Measurements from ENCODE around the gene SUCO. TPM values are rescaled to one million over a fixed set of nuclear protein-coding genes. Genes with fewer than 3 reads are reported as not detected.

The SUCO gene
- total RNA-seq, 2 experiments from 2014 or later, result 18.9 to 21.8 TPM

GRCh38 chr1:172499636-172500141, 33.3 kb upstream of the SUCO start:
- peak; percentile 2 for DNase-seq
- no peaks in the 10 kb centered on the region for H3K36me3 Mint-ChIP-seq
- H3K4me1 Mint-ChIP-seq, result no peaks in the 10 kb centered on the region
- H3K27me3 Mint-ChIP-seq, result peaks cover 4% of the 10 kb centered on the region
- H3K27ac Mint-ChIP-seq, result no peak overlapping the region
- no peaks in the 10 kb centered on the region for H3K9me3 Mint-ChIP-seq
- H3K4me3 Mint-ChIP-seq, result no peak overlapping the region

GRCh38 chr1:172500207-172500606, 32.7 kb upstream of the SUCO start:
- no peak for DNase-seq
- Mint-ChIP-seq H3K27me3 (peaks cover 4% of the 10 kb centered on the region), H3K4me1 (no peaks in the 10 kb centered on the region), H3K9me3 (no peaks in the 10 kb centered on the region), H3K36me3 (no peaks in the 10 kb centered on the region), H3K27ac (no peak overlapping the region), H3K4me3 (no peak overlapping the region)

- H3K27ac Mint-ChIP-seq, result no peak overlapping the region
- H3K9me3 Mint-ChIP-seq, result peaks cover 2% of the 10 kb centered on the region
- DNase-seq, result no peak
- no peaks in the 10 kb centered on the region for H3K4me1 Mint-ChIP-seq
- no peaks in the 10 kb centered on the region for H3K36me3 Mint-ChIP-seq
- H3K27me3 Mint-ChIP-seq, result peaks cover 8% of the 10 kb centered on the region
- no peak overlapping the region for H3K4me3 Mint-ChIP-seq
Observed at GRCh38 chr1:172507741-172508140, 25.2 kb upstream of the SUCO start.

GRCh38 chr1:172510479-172510878, 22.5 kb upstream of the SUCO start:
- DNase-seq, result no peak
- Mint-ChIP-seq H3K9me3 (peaks cover 2% of the 10 kb centered on the region), H3K27ac (no peak overlapping the region), H3K4me3 (no peak overlapping the region), H3K4me1 (no peaks in the 10 kb centered on the region), H3K36me3 (no peaks in the 10 kb centered on the region), H3K27me3 (peaks cover 4% of the 10 kb centered on the region)

- no peak for DNase-seq
- H3K36me3 Mint-ChIP-seq, result no peaks in the 10 kb centered on the region
- no peak overlapping the region for H3K4me3 Mint-ChIP-seq
- no peaks in the 10 kb centered on the region for H3K4me1 Mint-ChIP-seq
- H3K9me3 Mint-ChIP-seq, result peaks cover 2% of the 10 kb centered on the region
- no peak overlapping the region for H3K27ac Mint-ChIP-seq
- peaks cover 4% of the 10 kb centered on the region for H3K27me3 Mint-ChIP-seq
Observed at GRCh38 chr1:172512591-172512990, 20.4 kb upstream of the SUCO start.

GRCh38 chr1:172513479-172513878, 19.5 kb upstream of the SUCO start:
- H3K27ac Mint-ChIP-seq, result no peak overlapping the region

GRCh38 chr1:172514108-172514507, 18.8 kb upstream of the SUCO start:
- peaks cover 2% of the 10 kb centered on the region for H3K9me3 Mint-ChIP-seq
- no peak overlapping the region for H3K27ac Mint-ChIP-seq
- DNase-seq, result no peak
- no peak overlapping the region for H3K4me3 Mint-ChIP-seq
- H3K27me3 Mint-ChIP-seq, result peaks cover 4% of the 10 kb centered on the region
- no peaks in the 10 kb centered on the region for H3K36me3 Mint-ChIP-seq
- H3K4me1 Mint-ChIP-seq, result no peaks in the 10 kb centered on the region

More at GRCh38 chr1:172513479-172513878, 19.5 kb upstream of the SUCO start:
- Mint-ChIP-seq H3K9me3 (peaks cover 2% of the 10 kb centered on the region), H3K4me3 (no peak overlapping the region), H3K27me3 (peaks cover 4% of the 10 kb centered on the region), H3K4me1 (no peaks in the 10 kb centered on the region), H3K36me3 (no peaks in the 10 kb centered on the region)
- DNase-seq, result no peak

- no peak for DNase-seq
- Mint-ChIP-seq H3K27me3 (no peaks in the 10 kb centered on the region), H3K4me3 (no peak overlapping the region), H3K27ac (no peak overlapping the region), H3K9me3 (no peaks in the 10 kb centered on the region), H3K4me1 (no peaks in the 10 kb centered on the region), H3K36me3 (no peaks in the 10 kb centered on the region)
Observed at GRCh38 chr1:172515436-172515835, 17.5 kb upstream of the SUCO start.

- Mint-ChIP-seq H3K9me3 (no peaks in the 10 kb centered on the region), H3K4me1 (no peaks in the 10 kb centered on the region), H3K27me3 (no peaks in the 10 kb centered on the region), H3K27ac (no peak overlapping the region), H3K36me3 (no peaks in the 10 kb centered on the region), H3K4me3 (no peak overlapping the region)
- DNase-seq, result no peak
Observed at GRCh38 chr1:172515927-172516326, 17.0 kb upstream of the SUCO start.

GRCh38 chr1:172517081-172517480, 15.9 kb upstream of the SUCO start:
- Mint-ChIP-seq H3K4me3 (no peak overlapping the region), H3K27ac (no peak overlapping the region), H3K27me3 (no peaks in the 10 kb centered on the region), H3K9me3 (no peaks in the 10 kb centered on the region), H3K4me1 (no peaks in the 10 kb centered on the region), H3K36me3 (no peaks in the 10 kb centered on the region)
- no peak for DNase-seq

- H3K27ac Mint-ChIP-seq, result no peak overlapping the region
- no peaks in the 10 kb centered on the region for H3K36me3 Mint-ChIP-seq
- H3K4me1 Mint-ChIP-seq, result no peaks in the 10 kb centered on the region
- no peak for DNase-seq
- no peak overlapping the region for H3K4me3 Mint-ChIP-seq
- H3K27me3 Mint-ChIP-seq, result no peaks in the 10 kb centered on the region
- H3K9me3 Mint-ChIP-seq, result no peaks in the 10 kb centered on the region
Observed at GRCh38 chr1:172517545-172517944, 15.4 kb upstream of the SUCO start.

- H3K36me3 Mint-ChIP-seq, result peaks cover 3% of the 10 kb centered on the region
- peaks cover 4% of the 10 kb centered on the region for H3K4me1 Mint-ChIP-seq
Observed at GRCh38 chr1:172529304-172529703, 3.6 kb upstream of the SUCO start.

GRCh38 chr1:172530000-172530399, 3.0 kb upstream of the SUCO start:
- Mint-ChIP-seq H3K4me3 (no peak overlapping the region), H3K27me3 (peaks cover 4% of the 10 kb centered on the region), H3K9me3 (no peaks in the 10 kb centered on the region), H3K4me1 (peaks cover 10% of the 10 kb centered on the region), H3K27ac (no peak overlapping the region), H3K36me3 (peaks cover 3% of the 10 kb centered on the region)
- no peak for DNase-seq

More at GRCh38 chr1:172529304-172529703, 3.6 kb upstream of the SUCO start:
- Mint-ChIP-seq H3K27ac (no peak overlapping the region), H3K27me3 (peaks cover 4% of the 10 kb centered on the region), H3K4me3 (no peak overlapping the region), H3K9me3 (no peaks in the 10 kb centered on the region)
- DNase-seq, result no peak

GRCh38 chr1:172531412-172532182, 1.4 kb upstream of the SUCO start:
- DNase-seq, result no peak
- peaks cover 23% of the 10 kb centered on the region for H3K4me1 Mint-ChIP-seq
- no peaks in the 10 kb centered on the region for H3K9me3 Mint-ChIP-seq
- peak overlapping the region; percentile 100 for H3K27ac Mint-ChIP-seq
- H3K36me3 Mint-ChIP-seq, result peaks cover 4% of the 10 kb centered on the region
- H3K27me3 Mint-ChIP-seq, result peaks cover 4% of the 10 kb centered on the region
- peak overlapping the region; percentile 88 for H3K4me3 Mint-ChIP-seq

- H3K4me3 Mint-ChIP-seq, result peak overlapping the region; percentile 88
- DNase-seq, result peak; percentile 82
- H3K4me1 Mint-ChIP-seq, result peaks cover 25% of the 10 kb centered on the region
- H3K9me3 Mint-ChIP-seq, result no peaks in the 10 kb centered on the region
- H3K27ac Mint-ChIP-seq, result peak overlapping the region; percentile 100
- peaks cover 4% of the 10 kb centered on the region for H3K27me3 Mint-ChIP-seq
- peaks cover 4% of the 10 kb centered on the region for H3K36me3 Mint-ChIP-seq
Observed at GRCh38 chr1:172532183-172532699, 709 bp upstream of the SUCO start.
